Neural crest cell (in vitro differentiated cells): ENCODE data around the gene COL12A1. TPM values are rescaled to one million over a fixed set of nuclear protein-coding genes. Genes with fewer than 3 reads are reported as not detected.
A peak's percentile ranks its signal among the peaks of the same experiment; 100 is the strongest.

ENCODE experiments used
- DNase-seq: peaks from one replicate; pipeline ENCODE4 v3.0.0; 2021; ENCODE audit warnings: low read depth, mixed read lengths, low spot score
- H3K27ac Mint-ChIP-seq: one replicate; pipeline ENCODE4 v1.8.0; 2021; ENCODE audit warnings: mild to moderate bottlenecking, mixed read lengths; ENCODE audit not compliant: unreplicated experiment
- H3K27me3 Mint-ChIP-seq: 2 replicates; pipeline ENCODE4 v1.8.0; 2021; ENCODE audit warnings: low read depth, mild to moderate bottlenecking, mixed read lengths
- H3K36me3 Mint-ChIP-seq: 2 replicates; pipeline ENCODE4 v1.8.0; 2021; ENCODE audit warnings: low read depth, mild to moderate bottlenecking, mixed read lengths
- H3K4me1 Mint-ChIP-seq: 2 replicates; pipeline ENCODE4 v1.8.0; 2021; ENCODE audit warnings: mixed read lengths
- H3K4me3 Mint-ChIP-seq: one replicate; pipeline ENCODE4 v1.8.0; 2021; ENCODE audit warnings: mild to moderate bottlenecking, mixed read lengths
- H3K9me3 Mint-ChIP-seq: 2 replicates; pipeline ENCODE4 v1.8.0; 2021; ENCODE audit warnings: mixed read lengths
- long read RNA-seq: library from polyadenylated mRNA; unstranded; transcript quantifications from one replicate; pipeline ENCODE4 v2.0.0, GENCODE V29; 2020
- total RNA-seq: library from RNA; stranded (reverse); gene quantifications from 2 replicates; pipeline ENCODE4 v1.2.1, GENCODE V29; 2021
- TF ChIP-seq, protein P1 (sequence below): fragments of 200-600 bp; sonication (generic); conservative IDR thresholded peaks from 2 replicates; pipeline ENCODE4 v1.5.0; 2021; ENCODE audit warnings: antibody characterized with exemption, mild to moderate bottlenecking

Gene COL12A1
- 50.2 and 51.1 TPM in 2 replicates for total RNA-seq
- long read RNA-seq, partial matches to known transcripts: 15 of 16 reads
- long read RNA-seq, other reads (novel, unspliced or antisense): 1 of 16 reads

DNA sequence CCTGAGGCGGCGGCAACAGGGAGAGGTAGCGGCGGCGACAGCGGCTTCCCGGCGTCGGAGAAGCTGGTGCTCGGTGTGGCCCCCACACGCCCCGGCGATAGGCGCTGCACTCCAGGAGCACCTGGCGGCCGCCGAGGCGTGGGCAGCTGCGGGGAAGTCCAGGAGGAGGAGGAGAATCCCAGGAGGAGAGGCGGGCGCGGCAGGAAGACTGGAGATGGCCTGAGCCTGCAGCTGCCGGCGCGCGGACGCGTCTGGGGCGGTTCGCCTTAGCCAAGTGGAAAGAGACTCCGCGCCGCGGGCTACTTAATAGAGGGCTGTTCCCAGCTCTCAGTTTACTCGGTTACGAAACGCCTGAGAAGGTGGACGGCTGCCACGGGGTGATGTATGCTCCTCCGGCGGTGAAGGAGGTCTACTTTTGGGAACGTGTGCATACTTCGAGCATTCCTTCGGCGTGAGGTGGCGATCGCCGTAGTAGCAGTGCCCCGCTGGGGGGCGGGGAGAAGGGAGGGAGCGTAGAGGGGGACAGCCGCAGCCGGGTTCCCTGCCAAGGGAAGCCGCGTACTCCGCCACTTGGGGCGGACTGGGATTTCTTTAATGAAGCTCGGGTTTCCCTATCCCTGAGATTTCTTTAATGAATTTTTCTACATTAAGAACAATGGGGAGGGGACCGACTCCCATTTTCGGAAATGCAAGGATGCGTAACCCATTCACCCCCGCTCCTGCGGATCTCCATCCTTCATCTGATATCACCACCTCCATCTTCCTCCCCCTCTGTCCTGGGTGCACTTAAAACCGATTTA, at the start of gene COL12A1:
TSS of gene COL12A1 (minus strand) at position 278 of the 800 bp plus-strand sequence. CDS start 3,261 bp downstream, outside the sequence.
- Mint-ChIP-seq H3K9me3 (no peaks in the 10 kb centered on the region), H3K36me3 (no peaks in the 10 kb centered on the region), H3K4me3 (peak within 1 kb of the TSS; percentile 91), H3K27ac (peak within 1 kb of the TSS; percentile 39), H3K27me3 (peaks cover 88% of the 10 kb centered on the region), H3K4me1 (peaks cover 66% of the 10 kb centered on the region)
- TF ChIP-seq, protein P1, sequence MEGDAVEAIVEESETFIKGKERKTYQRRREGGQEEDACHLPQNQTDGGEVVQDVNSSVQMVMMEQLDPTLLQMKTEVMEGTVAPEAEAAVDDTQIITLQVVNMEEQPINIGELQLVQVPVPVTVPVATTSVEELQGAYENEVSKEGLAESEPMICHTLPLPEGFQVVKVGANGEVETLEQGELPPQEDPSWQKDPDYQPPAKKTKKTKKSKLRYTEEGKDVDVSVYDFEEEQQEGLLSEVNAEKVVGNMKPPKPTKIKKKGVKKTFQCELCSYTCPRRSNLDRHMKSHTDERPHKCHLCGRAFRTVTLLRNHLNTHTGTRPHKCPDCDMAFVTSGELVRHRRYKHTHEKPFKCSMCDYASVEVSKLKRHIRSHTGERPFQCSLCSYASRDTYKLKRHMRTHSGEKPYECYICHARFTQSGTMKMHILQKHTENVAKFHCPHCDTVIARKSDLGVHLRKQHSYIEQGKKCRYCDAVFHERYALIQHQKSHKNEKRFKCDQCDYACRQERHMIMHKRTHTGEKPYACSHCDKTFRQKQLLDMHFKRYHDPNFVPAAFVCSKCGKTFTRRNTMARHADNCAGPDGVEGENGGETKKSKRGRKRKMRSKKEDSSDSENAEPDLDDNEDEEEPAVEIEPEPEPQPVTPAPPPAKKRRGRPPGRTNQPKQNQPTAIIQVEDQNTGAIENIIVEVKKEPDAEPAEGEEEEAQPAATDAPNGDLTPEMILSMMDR: peak; percentile 6
- DNase-seq: peak; percentile 56

DNA sequence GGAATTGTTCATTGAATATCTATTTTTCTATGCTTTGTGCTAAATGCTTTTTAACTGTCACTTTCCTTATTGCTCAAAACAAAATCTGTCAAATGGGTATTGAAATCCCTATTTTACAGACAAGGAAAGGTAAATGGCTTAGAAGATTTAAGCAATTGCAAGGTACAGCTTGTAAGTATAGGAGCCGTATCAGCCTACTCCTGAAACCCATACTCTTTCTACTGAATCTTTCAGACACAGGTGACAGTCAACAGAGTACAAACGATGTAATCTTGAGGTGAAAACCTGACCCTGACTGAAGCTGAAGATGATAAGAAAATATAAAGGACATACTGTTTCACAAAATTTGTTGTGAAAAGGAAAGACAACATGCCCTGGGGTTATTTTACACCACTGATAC, 44.7 kb upstream of the COL12A1 start:
- Mint-ChIP-seq H3K4me3 (no peak overlapping the region), H3K36me3 (no peaks in the 10 kb centered on the region), H3K4me1 (no peaks in the 10 kb centered on the region), H3K27ac (no peak overlapping the region), H3K9me3 (no peaks in the 10 kb centered on the region), H3K27me3 (peaks cover 22% of the 10 kb centered on the region)
- TF ChIP-seq, protein P1: no peak
- DNase-seq: no peak

DNA sequence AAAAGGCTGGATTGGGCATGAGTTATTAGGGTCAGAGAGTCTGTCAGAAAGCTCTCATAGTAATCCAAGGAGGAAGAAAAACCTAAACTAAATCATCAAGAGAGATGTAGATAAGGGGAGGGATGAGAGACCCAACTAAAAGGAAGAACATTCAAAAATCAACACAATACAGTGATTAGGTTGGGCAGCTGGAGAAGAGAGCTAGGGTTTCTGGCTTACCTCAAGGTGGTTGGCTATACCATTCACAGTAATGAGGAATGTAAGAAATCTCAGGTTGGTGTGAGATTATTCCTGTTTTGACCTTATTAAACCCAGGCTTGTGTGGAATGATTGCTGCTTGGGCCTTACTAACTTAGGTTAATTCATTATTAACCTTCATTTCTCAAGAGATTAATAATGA, 44.0 kb upstream of the COL12A1 start:
- TF ChIP-seq, protein P1: no peak
- H3K27ac Mint-ChIP-seq: no peak overlapping the region
- H3K4me1 Mint-ChIP-seq: no peaks in the 10 kb centered on the region
- no peaks in the 10 kb centered on the region for H3K9me3 Mint-ChIP-seq
- no peak overlapping the region for H3K4me3 Mint-ChIP-seq
- no peaks in the 10 kb centered on the region for H3K36me3 Mint-ChIP-seq
- H3K27me3 Mint-ChIP-seq: peaks cover 25% of the 10 kb centered on the region
- no peak for DNase-seq

DNA sequence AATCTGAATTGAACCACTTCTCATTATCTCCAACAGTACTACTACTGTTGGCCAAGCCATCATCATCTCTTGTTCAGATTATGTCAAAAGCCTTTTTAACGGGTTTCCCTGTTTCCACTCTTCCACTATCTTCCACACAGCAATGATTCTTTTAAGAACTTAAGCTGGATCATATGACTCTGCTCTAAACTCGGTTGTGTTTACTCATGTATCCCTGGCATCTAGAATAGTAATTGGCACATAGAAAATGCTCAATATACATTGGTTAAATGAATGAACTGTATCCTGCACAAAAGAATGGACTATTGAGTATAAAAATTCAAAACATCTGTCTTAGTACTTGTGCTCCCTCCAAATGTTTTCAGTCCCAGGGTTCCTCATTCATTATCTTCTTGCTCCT, 40.5 kb upstream of the COL12A1 start:
- H3K9me3 Mint-ChIP-seq: no peaks in the 10 kb centered on the region
- peaks cover 26% of the 10 kb centered on the region for H3K27me3 Mint-ChIP-seq
- TF ChIP-seq, protein P1: no peak
- peaks cover 2% of the 10 kb centered on the region for H3K36me3 Mint-ChIP-seq
- peak overlapping the region; percentile 38 for H3K4me3 Mint-ChIP-seq
- no peak overlapping the region for H3K27ac Mint-ChIP-seq
- peaks cover 16% of the 10 kb centered on the region for H3K4me1 Mint-ChIP-seq
- DNase-seq: no peak

DNA sequence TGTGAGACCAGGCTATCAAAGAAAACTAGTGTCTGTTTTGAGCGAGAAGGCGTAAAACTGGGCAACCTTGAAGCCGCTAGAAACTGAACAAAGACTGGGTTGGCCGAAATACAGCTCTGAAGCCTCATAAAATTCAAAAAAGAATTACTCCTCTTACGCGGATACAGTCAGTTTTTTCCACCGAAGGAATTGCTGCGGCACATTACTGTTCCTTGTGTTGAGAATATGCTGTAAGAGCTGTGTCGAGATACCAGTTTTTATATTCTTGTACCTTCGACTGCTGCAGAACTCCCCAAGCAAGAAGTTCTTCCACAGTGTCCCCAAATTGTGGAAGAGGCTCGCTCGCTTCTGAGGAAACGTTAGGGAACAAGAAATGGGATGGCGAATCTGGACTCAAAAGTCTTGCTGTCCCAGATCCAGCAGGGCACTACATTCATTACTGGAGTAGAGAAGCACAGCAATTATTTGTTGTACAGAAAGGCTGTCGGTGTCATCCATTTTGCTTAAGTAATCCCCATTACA, 38.3 kb upstream of the COL12A1 start:
- Mint-ChIP-seq H3K27me3 (peaks cover 26% of the 10 kb centered on the region), H3K9me3 (no peaks in the 10 kb centered on the region), H3K36me3 (peaks cover 2% of the 10 kb centered on the region), H3K4me1 (peaks cover 22% of the 10 kb centered on the region), H3K4me3 (peak overlapping the region; percentile 97), H3K27ac (peak overlapping the region; percentile 93)
- no peak for DNase-seq
- TF ChIP-seq, protein P1: no peak
